Psoas muscle (tissue), 8 donors: Measurements from ENCODE around the gene CTSF. TPM values are rescaled to one million over a fixed set of nuclear protein-coding genes. Genes with fewer than 3 reads are reported as not detected.

Source experiments
- ATAC-seq, 4 donors: fragments of 200-7000 bp; cut with Tn5 transposase; one replicate each; pipeline ENCODE4 v1.9.1; 2020; ENCODE audit warnings: moderate library complexity in 3 of 4, mild to moderate bottlenecking in 2 of 4
- DNase-seq, 2 donors: peaks; one replicate each; pipeline ENCODE4 v3.0.0-alpha.2; 2020
- H3K27ac ChIP-seq: fragments of 200-600 bp; one replicate; pipeline ENCODE4 v1.8.0; 2022
- H3K27me3 ChIP-seq, 3 donors: fragments of 200-600 bp in 1 of 3; one replicate each; pipeline versions ENCODE4 v1.6.1 to v1.8.0; 2013 to 2022; ENCODE audit warnings: low read length in 2 of 3, mild to moderate bottlenecking in 2 of 3, moderate library complexity in 1 of 3; ENCODE audit not compliant: insufficient read depth in 3 of 3
- H3K36me3 ChIP-seq, 2 donors: fragments of 200-600 bp in 1 of 2; one replicate each; pipeline versions ENCODE4 v1.6.1 to v1.8.0; 2013 to 2022; ENCODE audit warnings: low read depth in 1 of 2, mild to moderate bottlenecking in 1 of 2, moderate library complexity in 1 of 2; ENCODE audit not compliant: insufficient read depth in 1 of 2
- H3K4me1 ChIP-seq: fragments of 200-600 bp; one replicate; pipeline ENCODE4 v1.8.0; 2022
- H3K4me3 ChIP-seq: fragments of 200-600 bp; one replicate; pipeline ENCODE4 v1.8.0; 2022; ENCODE audit warnings: mild to moderate bottlenecking
- H3K9me3 ChIP-seq: fragments of 200-600 bp; one replicate; pipeline ENCODE4 v1.8.0; 2022
- CTCF ChIP-seq: fragments of 200-600 bp; IDR thresholded peaks from one replicate; pipeline ENCODE4 v1.8.0; 2022; ENCODE audit warnings: antibody characterized with exemption
- WGBS, 3 donors: extraction: QIAGEN DNeasy Blood & Tissue Kit; methylation state at CpG; one replicate each; pipeline versions ENCODE4 v1.1.6 to v1.1.7; 2013; 5-methylcytosine and 5-hydroxymethylcytosine counted together
- intact Hi-C, 2 donors: fragments of 100-400 bp; cut with DNase I; formaldehyde crosslinking; loops; one replicate each; pipeline versions ENCODE4 v1.11.0 to v1.14.2; 2022
- polyA plus RNA-seq, 3 donors: library from polyadenylated mRNA; stranded (reverse); fragments of 200-250 nt; gene quantifications; one replicate each; pipeline ENCODE4 v1.2.3, GENCODE V29; 2013
- total RNA-seq, 4 donors: library from RNA; stranded (reverse); fragmentation: NEBNext Ultra II Directional in 2 of 4; extraction: Animal tissue kit (Norgen Biotek cat#: 25700) in 2 of 4; gene quantifications; one replicate each; pipeline versions ENCODE4 v1.2.1 to v1.2.4, GENCODE V29; 2021 to 2023
- donor health status: healthy with polysubstance abuse.
- donor health status: DM: no; HTN: no; CAD: no; lungs with moderate emphysema.
- donor health status: Bipolar disorder and iron deficiency.
- donor health status: healthy.
- donor health status: DM: yes; HTN: yes; CAD: no.
- donor health status: DM: no; HTN: no; CAD: no.
- donor health status: DM: no; HTN: no; CAD: no.
- donor health status: DM: yes; HTN: yes; CAD: no.

Gene CTSF
- total and polyA plus RNA-seq, 7 donors = 16.5 to 79.0 (median 31.8) TPM

GRCh38 chr11:66548774-66549630 lies 19.4 kb downstream of the CTSF start:
- intact Hi-C loops = no loop called here
- Histone ChIP-seq H3K9me3 (no peaks in the 10 kb centered on the region), H3K36me3 (peaks cover 0 to under 1% of the 10 kb centered on the region in 2 donors), H3K27ac (peak overlapping the region; percentile 89), H3K27me3 (no peaks in the 10 kb centered on the region), H3K4me3 (no peak overlapping the region), H3K4me1 (peaks cover 27% of the 10 kb centered on the region)
- DNase-seq (no peak), ATAC-seq (no peak)
- no peak for TF ChIP-seq CTCF
- 37 to 53% (median 41%) methylated on average over 16 of the region's 16 CpGs for WGBS, 3 donors

- Histone ChIP-seq H3K9me3 (no peaks in the 10 kb centered on the region), H3K4me3 (no peak overlapping the region), H3K27me3 (no peaks in the 10 kb centered on the region), H3K4me1 (peaks cover 33% of the 10 kb centered on the region), H3K27ac (peak overlapping the region; percentile 89), H3K36me3 (peaks cover 0 to 7% of the 10 kb centered on the region in 2 donors)
- intact Hi-C loops = no loop called here
- WGBS, 3 donors = 14 to 30% (median 21%) methylated on average over 10 to 11 of the region's 11 CpGs
- DNase-seq (peak in 1 of 2 donors; percentile 80), ATAC-seq (peak; percentile 35 to 54 (median 46))
- TF ChIP-seq CTCF = no peak
Observed at GRCh38 chr11:66548041-66548440, 20.4 kb downstream of the CTSF start.

GRCh38 chr11:66547662-66548009 lies 20.8 kb downstream of the CTSF start:
- DNase-seq = no peak
- TF ChIP-seq CTCF = no peak
- H3K4me3 ChIP-seq = peak overlapping the region; percentile 83
- peaks cover 0 to 7% of the 10 kb centered on the region in 2 donors for H3K36me3 ChIP-seq
- intact Hi-C loops = no loop called here
- no peaks in the 10 kb centered on the region for H3K9me3 ChIP-seq
- no peak for ATAC-seq
- no peaks in the 10 kb centered on the region for H3K27me3 ChIP-seq
- peaks cover 33% of the 10 kb centered on the region for H3K4me1 ChIP-seq
- peak overlapping the region; percentile 89 for H3K27ac ChIP-seq
- WGBS, 3 donors = 17 to 19% (median 19%) methylated on average over 5 of the region's 5 CpGs

- H3K27ac ChIP-seq = peak overlapping the region; percentile 89
- 24 to 40% (median 27%) methylated on average over 16 to 18 of the region's 18 CpGs for WGBS, 3 donors
- H3K27me3 ChIP-seq = no peaks in the 10 kb centered on the region
- H3K4me1 ChIP-seq = peaks cover 33% of the 10 kb centered on the region
- no peaks in the 10 kb centered on the region for H3K9me3 ChIP-seq
- TF ChIP-seq CTCF = no peak
- peak overlapping the region; percentile 83 for H3K4me3 ChIP-seq
- H3K36me3 ChIP-seq = peaks cover 0 to 8% of the 10 kb centered on the region in 2 donors
- no peak for DNase-seq
- intact Hi-C loops = no loop called here
- peak in 1 of 4 donors; percentile 18 for ATAC-seq
Observed at GRCh38 chr11:66546966-66547661, 21.3 kb downstream of the CTSF start.
